ENCODE data around the gene DPF1. TPM values are rescaled to one million over a fixed set of nuclear protein-coding genes. Genes with fewer than 3 reads are reported as not detected.

Gene DPF1
- total RNA-seq, 1 donor from 2014 or later = 3.4 TPM

DNA sequence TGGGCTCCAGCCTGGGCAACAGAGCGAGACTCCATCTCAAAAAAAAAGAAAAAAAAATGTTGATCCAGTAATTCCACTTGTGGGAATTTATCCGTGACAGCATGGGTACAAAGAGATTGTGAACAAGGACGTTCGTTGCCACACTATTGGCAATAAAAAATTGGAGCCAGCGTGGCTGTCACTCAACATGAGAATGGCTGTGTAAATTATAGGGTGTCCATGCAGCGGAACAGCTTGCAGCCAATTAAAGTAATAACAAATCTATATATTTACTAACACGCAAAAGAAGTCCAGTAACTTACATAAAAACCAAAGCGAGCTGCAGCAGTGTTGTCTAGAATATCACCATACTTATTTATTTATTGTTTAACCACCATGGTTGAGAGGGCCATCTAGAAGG is 19.3 kb downstream of the DPF1 start:
- no peak overlapping the region for H3K27ac ChIP-seq
- peaks cover 16% of the 10 kb centered on the region for H3F3A ChIP-seq (ENCODE audit: low read depth)
- no peak overlapping the region for H3K4me3 ChIP-seq
- no peak overlapping the region for H3K27ac Mint-ChIP-seq
- no peaks in the 10 kb centered on the region for H4K20me1 ChIP-seq (ENCODE audit: low read depth)
- H3K36me3 Mint-ChIP-seq = peaks cover 7% of the 10 kb centered on the region
- no peaks in the 10 kb centered on the region for H3K9me3 Mint-ChIP-seq
- no peaks in the 10 kb centered on the region for H3K79me2 ChIP-seq (ENCODE audit: low read depth)
- H3K4me2 ChIP-seq = no peak overlapping the region
- H2AFZ ChIP-seq (replicated peaks) = no peak overlapping the region
- no peaks in the 10 kb centered on the region for H3K36me3 ChIP-seq
- H3K9me3 ChIP-seq (ENCODE audit: low read depth) = no peaks in the 10 kb centered on the region
- peaks cover 27% of the 10 kb centered on the region for H3K4me1 Mint-ChIP-seq
- TF ChIP-seq EZH2phosphoT487 (IDR thresholded peaks at IDR 0.05) (no peak), EZH2 (IDR thresholded peaks at IDR 0.05) (no peak), CTCF (IDR thresholded peaks at IDR 0.05) (no peak)
- H3K27me3 Mint-ChIP-seq (ENCODE audit: insufficient read depth, low read depth) = peaks cover 3% of the 10 kb centered on the region
- H3K27me3 ChIP-seq = no peaks in the 10 kb centered on the region
- H3K9ac ChIP-seq = no peak overlapping the region
- H3K4me3 Mint-ChIP-seq = no peak overlapping the region
- peaks cover 32% of the 10 kb centered on the region for H3K4me1 ChIP-seq
- no peak for DNase-seq (ENCODE audit: low spot score)

GRCh38 chr19:38204096-38204495 is 19.9 kb downstream of the DPF1 start:
- Histone ChIP-seq H3K9ac (no peak overlapping the region), H3K79me2 (ENCODE audit: low read depth) (no peaks in the 10 kb centered on the region), H3K4me1 (peaks cover 26% of the 10 kb centered on the region), H3F3A (ENCODE audit: low read depth) (peaks cover 10% of the 10 kb centered on the region), H3K27ac (no peak overlapping the region), H2AFZ (replicated peaks) (no peak overlapping the region), H3K4me3 (no peak overlapping the region), H3K27me3 (no peaks in the 10 kb centered on the region), H3K36me3 (no peaks in the 10 kb centered on the region), H4K20me1 (ENCODE audit: low read depth) (no peaks in the 10 kb centered on the region), H3K9me3 (ENCODE audit: low read depth) (no peaks in the 10 kb centered on the region), H3K4me2 (no peak overlapping the region)
- DNase-seq (ENCODE audit: low spot score) = no peak
- Mint-ChIP-seq H3K27ac (no peak overlapping the region), H3K27me3 (ENCODE audit: insufficient read depth, low read depth) (no peaks in the 10 kb centered on the region), H3K9me3 (no peaks in the 10 kb centered on the region), H3K4me3 (no peak overlapping the region), H3K36me3 (peaks cover 7% of the 10 kb centered on the region), H3K4me1 (peaks cover 20% of the 10 kb centered on the region)
- no peak for TF ChIP-seq EZH2phosphoT487 (IDR thresholded peaks at IDR 0.05)
- TF ChIP-seq EZH2 (IDR thresholded peaks at IDR 0.05) = no peak

DNA sequence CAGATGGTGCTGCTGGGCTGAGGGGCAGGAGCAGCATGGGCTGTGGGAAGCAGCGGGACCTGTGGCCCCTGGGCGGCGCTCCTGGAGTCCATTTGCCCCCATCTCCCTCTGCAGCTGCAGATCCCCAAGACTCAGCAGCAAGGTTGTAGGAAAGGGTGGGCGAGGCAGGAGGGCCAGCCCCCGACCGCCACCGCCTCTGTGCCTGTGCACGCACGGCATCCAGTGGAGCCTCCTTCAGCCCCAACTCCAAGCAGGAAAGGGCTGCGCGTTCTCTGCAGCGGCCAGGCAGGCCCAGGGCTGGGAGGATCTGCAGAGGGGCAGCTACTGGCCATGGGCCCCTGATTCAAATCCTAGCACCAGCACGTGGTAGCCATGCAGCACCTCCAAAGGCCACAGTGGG is 20.8 kb downstream of the DPF1 start:
- Histone ChIP-seq H4K20me1 (ENCODE audit: low read depth) (no peaks in the 10 kb centered on the region), H2AFZ (replicated peaks) (no peak overlapping the region), H3K9ac (no peak overlapping the region), H3K4me1 (peaks cover 17% of the 10 kb centered on the region), H3K27ac (no peak overlapping the region), H3K4me3 (no peak overlapping the region), H3K36me3 (no peaks in the 10 kb centered on the region), H3F3A (ENCODE audit: low read depth) (peaks cover under 1% of the 10 kb centered on the region), H3K4me2 (no peak overlapping the region), H3K79me2 (ENCODE audit: low read depth) (no peaks in the 10 kb centered on the region), H3K27me3 (no peaks in the 10 kb centered on the region), H3K9me3 (ENCODE audit: low read depth) (no peaks in the 10 kb centered on the region)
- Mint-ChIP-seq H3K4me3 (no peak overlapping the region), H3K4me1 (peaks cover 13% of the 10 kb centered on the region), H3K27me3 (ENCODE audit: insufficient read depth, low read depth) (peaks cover 4% of the 10 kb centered on the region), H3K9me3 (no peaks in the 10 kb centered on the region), H3K27ac (no peak overlapping the region), H3K36me3 (peaks cover 7% of the 10 kb centered on the region)
- DNase-seq (ENCODE audit: low spot score) = no peak
- TF ChIP-seq CTCF (IDR thresholded peaks at IDR 0.05) = no peak
- TF ChIP-seq EZH2phosphoT487 (IDR thresholded peaks at IDR 0.05) = no peak
- no peak for TF ChIP-seq EZH2 (IDR thresholded peaks at IDR 0.05)

GRCh38 chr19:38202504-38202903 is 21.5 kb downstream of the DPF1 start:
- Histone ChIP-seq H2AFZ (replicated peaks) (no peak overlapping the region), H4K20me1 (ENCODE audit: low read depth) (no peaks in the 10 kb centered on the region), H3F3A (ENCODE audit: low read depth) (no peaks in the 10 kb centered on the region), H3K4me2 (no peak overlapping the region), H3K36me3 (no peaks in the 10 kb centered on the region), H3K4me3 (no peak overlapping the region), H3K27ac (no peak overlapping the region), H3K9me3 (ENCODE audit: low read depth) (no peaks in the 10 kb centered on the region), H3K27me3 (no peaks in the 10 kb centered on the region), H3K4me1 (peaks cover 10% of the 10 kb centered on the region), H3K79me2 (ENCODE audit: low read depth) (no peaks in the 10 kb centered on the region), H3K9ac (no peak overlapping the region)
- peaks cover 4% of the 10 kb centered on the region for H3K27me3 Mint-ChIP-seq (ENCODE audit: insufficient read depth, low read depth)
- TF ChIP-seq CTCF (IDR thresholded peaks at IDR 0.05) = no peak
- H3K4me1 Mint-ChIP-seq = peaks cover 10% of the 10 kb centered on the region
- DNase-seq (ENCODE audit: low spot score) = no peak
- H3K4me3 Mint-ChIP-seq = no peak overlapping the region
- H3K36me3 Mint-ChIP-seq = peaks cover 7% of the 10 kb centered on the region
- no peak overlapping the region for H3K27ac Mint-ChIP-seq
- no peaks in the 10 kb centered on the region for H3K9me3 Mint-ChIP-seq

All from neural progenitor cell (in vitro differentiated cells).